GM12878 (cell line): ENCODE data around the gene THRAP3. TPM values are rescaled to one million over a fixed set of nuclear protein-coding genes. Genes with fewer than 3 reads are reported as not detected.

Experiments
- CEBPB ChIP-seq, 2 experiments: fragments of 150-350 bp in 1 of 2; IDR thresholded peaks; 2 replicates each; pipeline ENCODE4 v1.6.1; 2012 to 2014; ENCODE audit warnings: low read depth in 2 of 2, low read length in 2 of 2, borderline replicate concordance in 1 of 2, inconsistent platforms in 1 of 2
- CTCF ChIP-seq, 3 experiments: IDR thresholded peaks in 2 of 3; conservative IDR thresholded peaks in 1 of 3; 2 replicates each; pipeline ENCODE4 v1.5.1; 2011; ENCODE audit warnings: low read depth in 3 of 3, low read length in 3 of 3, mild to moderate bottlenecking in 3 of 3, control low read depth in 2 of 3, moderate library complexity in 2 of 3, inconsistent platforms in 1 of 3, mixed read lengths in 1 of 3; ENCODE audit not compliant: control insufficient read depth in 2 of 3, insufficient read depth in 1 of 3; ENCODE audit errors: extremely low read depth in 1 of 3
- DPF2 ChIP-seq: fragments of 450-650 bp; IDR thresholded peaks from 2 replicates; pipeline ENCODE4 v1.6.1; 2017; ENCODE audit warnings: mild to moderate bottlenecking
- EP300 ChIP-seq, 2 experiments: fragments of 150-350 bp in 1 of 2; IDR thresholded peaks; 2 replicates each; pipeline ENCODE4 v1.6.1; 2011 to 2012; ENCODE audit warnings: low read depth in 2 of 2, low read length in 2 of 2, borderline replicate concordance in 1 of 2, improper control_type of control experiment in 1 of 2, inconsistent platforms in 1 of 2; ENCODE audit not compliant: control insufficient read depth in 1 of 2
- GATAD2B ChIP-seq: fragments of 450-650 bp; conservative IDR thresholded peaks from 2 replicates; pipeline ENCODE4 v1.6.1; 2017; ENCODE audit warnings: low read depth, mild to moderate bottlenecking, moderate library complexity
- HCFC1 ChIP-seq: fragments of 150-350 bp; IDR thresholded peaks from 2 replicates; pipeline ENCODE4 v1.6.1; 2014; ENCODE audit warnings: low read length
- IKZF2 ChIP-seq, 2 experiments: fragments of 450-650 bp; IDR thresholded peaks; 2 replicates each; pipeline ENCODE4 v1.6.1; 2017; ENCODE audit warnings: mild to moderate bottlenecking in 2 of 2, moderate library complexity in 2 of 2
- IRF3 ChIP-seq: fragments of 450-650 bp; IDR thresholded peaks from 2 replicates; pipeline ENCODE4 v1.6.1; 2014; ENCODE audit warnings: mild to moderate bottlenecking
- MXI1 ChIP-seq: fragments of 150-350 bp; IDR thresholded peaks from 2 replicates; pipeline ENCODE4 v1.6.1; 2011; ENCODE audit warnings: low read depth, mild to moderate bottlenecking, inconsistent platforms, low read length, improper control_type of control experiment
- MYB ChIP-seq: fragments of 150-350 bp; IDR thresholded peaks from 2 replicates; pipeline ENCODE4 v1.6.1; 2014; ENCODE audit warnings: mild to moderate bottlenecking, low read depth, low read length, borderline replicate concordance
- NBN ChIP-seq: fragments of 450-650 bp; IDR thresholded peaks from 2 replicates; pipeline ENCODE4 v1.6.1; 2016
- PML ChIP-seq: IDR thresholded peaks from 2 replicates; pipeline ENCODE4 v1.6.1; 2012; ENCODE audit warnings: low read length, inconsistent platforms
- POLR2AphosphoS2 ChIP-seq: IDR thresholded peaks from 2 replicates; pipeline ENCODE4 v1.6.1; 2011; ENCODE audit warnings: low read depth, mild to moderate bottlenecking, low read length, improper control_type of control experiment, moderate library complexity
- SIN3A ChIP-seq: IDR thresholded peaks from 2 replicates; pipeline ENCODE4 v1.6.1; 2012; ENCODE audit warnings: low read depth, low read length, improper control_type of control experiment
- TBL1XR1 ChIP-seq: IDR thresholded peaks from 2 replicates; pipeline ENCODE4 v1.6.1; 2012; ENCODE audit warnings: low read depth, low read length, improper control_type of control experiment
- TCF12 ChIP-seq: IDR thresholded peaks from 2 replicates; pipeline ENCODE4 v1.6.1; 2011; ENCODE audit warnings: low read depth, mild to moderate bottlenecking, low read length
- WRNIP1 ChIP-seq: IDR thresholded peaks from 2 replicates; pipeline ENCODE4 v1.6.1; 2011; ENCODE audit warnings: low read depth, low read length, improper control_type of control experiment, borderline replicate concordance
- ZBED1 ChIP-seq: IDR thresholded peaks from 2 replicates; pipeline ENCODE4 v1.6.1; 2016; ENCODE audit warnings: borderline replicate concordance
- ZNF217 ChIP-seq: fragments of 450-650 bp; IDR thresholded peaks from 2 replicates; pipeline ENCODE4 v1.6.1; 2017; ENCODE audit warnings: antibody characterized with exemption, mild to moderate bottlenecking
- ZNF384 ChIP-seq: IDR thresholded peaks from 2 replicates; pipeline ENCODE4 v1.6.1; 2012; ENCODE audit warnings: low read depth, mild to moderate bottlenecking, low read length, improper control_type of control experiment, borderline replicate concordance
- ZNF622 ChIP-seq: fragments of 450-650 bp; IDR thresholded peaks from 2 replicates; pipeline ENCODE4 v1.6.1; 2017; ENCODE audit warnings: mild to moderate bottlenecking, inconsistent platforms
- ZSCAN29 ChIP-seq: fragments of 450-650 bp; IDR thresholded peaks from 2 replicates; pipeline ENCODE4 v1.6.1; 2017; ENCODE audit warnings: mild to moderate bottlenecking, moderate library complexity
- polyA plus RNA-seq, 11 experiments: library from polyadenylated mRNA; depleted of rRNA in 4 of 11; unstranded in 6 of 11; stranded (reverse) in 5 of 11; fragments of >200 nt; fragmentation: Nextera tagmentation in 4 of 11; fragmentation: Illumina TruSeq in 1 of 11; extraction: Ambion mirVana in 4 of 11; extraction: Trizol in 1 of 11; gene quantifications; 1 replicate in 1 of 11; 2 replicates in 10 of 11; pipeline versions ENCODE4 v1.2.1 to v1.2.3, GENCODE V29; 2011 to 2016; ENCODE audit warnings: inconsistent platforms in 2 of 11, missing spikeins in 2 of 11, low read depth in 1 of 11
- total RNA-seq, 4 experiments: library from RNA; depleted of rRNA in 3 of 4; stranded (reverse); fragments of >200 nt in 3 of 4; fragmentation: Illumina TruSeq in 1 of 4; extraction: Trizol in 1 of 4; gene quantifications; 2 replicates each; pipeline versions ENCODE4 v1.2.1 to v1.2.3, GENCODE V29; 2013 to 2021
- TF ChIP-seq, protein P1 (sequence below): fragments of 450-650 bp; conservative IDR thresholded peaks from 2 replicates; pipeline ENCODE4 v1.6.1; 2017; ENCODE audit warnings: mild to moderate bottlenecking, moderate library complexity
- TF ChIP-seq, protein P2 (sequence below): fragments of 450-650 bp; IDR thresholded peaks from 2 replicates; pipeline ENCODE4 v1.6.1; 2017; ENCODE audit warnings: antibody characterized with exemption, mild to moderate bottlenecking, moderate library complexity

Gene THRAP3
- total and polyA plus RNA-seq, 10 of the 15 experiments (the other 5 are each of a cell fraction or from before 2014, with no cell fraction given) = 76.3 to 173 (median 136) TPM

DNA sequence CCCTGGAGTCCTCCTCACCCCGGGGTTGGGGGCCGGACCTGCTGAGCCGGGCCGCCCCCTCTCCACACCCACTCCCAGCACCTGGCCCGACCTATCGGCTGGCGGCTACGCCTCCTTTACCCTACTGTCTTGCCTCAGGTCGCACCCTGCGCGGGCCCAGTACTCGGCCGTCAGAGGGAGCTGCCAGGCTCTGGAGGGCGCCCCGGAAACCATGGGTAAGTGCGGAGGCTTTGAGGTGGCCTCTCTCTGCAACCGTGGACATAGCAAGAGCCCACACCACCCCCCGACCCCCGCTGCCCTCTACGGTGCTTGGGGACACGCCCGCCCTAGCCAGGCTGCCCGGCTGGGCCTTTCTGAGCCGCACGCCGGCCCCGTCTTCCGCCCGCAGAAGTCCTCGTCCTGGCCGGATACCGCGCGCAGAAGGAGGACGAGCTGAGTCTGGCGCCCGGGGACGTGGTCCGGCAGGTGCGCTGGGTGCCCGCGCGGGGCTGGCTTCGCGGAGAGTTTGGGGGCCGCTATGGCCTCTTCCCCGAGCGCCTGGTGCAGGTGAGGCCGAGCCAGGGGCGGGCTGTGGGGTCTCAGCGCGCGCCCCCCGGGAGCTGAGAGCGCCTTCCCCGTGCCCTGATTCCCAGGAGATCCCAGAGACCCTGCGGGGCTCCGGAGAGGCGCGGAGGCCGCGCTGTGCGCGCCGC is 82.1 kb downstream of the THRAP3 start, which contains the start of gene SH3D21 (continued):
- TF ChIP-seq, protein P1, sequence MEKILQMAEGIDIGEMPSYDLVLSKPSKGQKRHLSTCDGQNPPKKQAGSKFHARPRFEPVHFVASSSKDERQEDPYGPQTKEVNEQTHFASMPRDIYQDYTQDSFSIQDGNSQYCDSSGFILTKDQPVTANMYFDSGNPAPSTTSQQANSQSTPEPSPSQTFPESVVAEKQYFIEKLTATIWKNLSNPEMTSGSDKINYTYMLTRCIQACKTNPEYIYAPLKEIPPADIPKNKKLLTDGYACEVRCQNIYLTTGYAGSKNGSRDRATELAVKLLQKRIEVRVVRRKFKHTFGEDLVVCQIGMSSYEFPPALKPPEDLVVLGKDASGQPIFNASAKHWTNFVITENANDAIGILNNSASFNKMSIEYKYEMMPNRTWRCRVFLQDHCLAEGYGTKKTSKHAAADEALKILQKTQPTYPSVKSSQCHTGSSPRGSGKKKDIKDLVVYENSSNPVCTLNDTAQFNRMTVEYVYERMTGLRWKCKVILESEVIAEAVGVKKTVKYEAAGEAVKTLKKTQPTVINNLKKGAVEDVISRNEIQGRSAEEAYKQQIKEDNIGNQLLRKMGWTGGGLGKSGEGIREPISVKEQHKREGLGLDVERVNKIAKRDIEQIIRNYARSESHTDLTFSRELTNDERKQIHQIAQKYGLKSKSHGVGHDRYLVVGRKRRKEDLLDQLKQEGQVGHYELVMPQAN = peak; percentile 36; the same call in 1 of the 2 replicates
- TF ChIP-seq HCFC1 (no peak), DPF2 (peak; percentile 56; the same call in 1 of the 2 replicates), ZNF217 (no peak), NBN (no peak), ZNF622 (no peak), EP300 (IDR thresholded peaks at IDR 0.05; ENCODE audit: borderline replicate concordance in 1 of 2, control insufficient read depth in 1 of 2, low read depth in 2 of 2, low read length in 2 of 2) (no peak), IKZF2 (IDR thresholded peaks at IDR 0.05) (no peak), PML (0 out of 2 replicates have a peak, but pooled peaks have one; percentile 50), MYB (no peak), POLR2AphosphoS2 (peak; percentile 29; the same call in 1 of the 2 replicates), ZNF384 (no peak), CTCF (IDR thresholded peaks at IDR 0.05 in 2 of 3, conservative IDR thresholded peaks at IDR 0.05 in 1 of 3; ENCODE audit: control insufficient read depth in 2 of 3, extremely low read depth in 1 of 3, insufficient read depth in 1 of 3, low read depth in 3 of 3, low read length in 3 of 3) (peak in 2 of 3 experiments; percentile 14 to 17; a peak in 1 of 6 replicates), GATAD2B (peak; percentile 84), MXI1 (no peak), CEBPB (IDR thresholded peaks at IDR 0.05; ENCODE audit: borderline replicate concordance in 1 of 2, low read depth in 2 of 2, low read length in 2 of 2) (no peak), ZSCAN29 (no peak), SIN3A (no peak), WRNIP1 (no peak), IRF3 (no peak), TBL1XR1 (no peak), ZBED1 (no peak), TCF12 (no peak)
- TF ChIP-seq, protein P2, sequence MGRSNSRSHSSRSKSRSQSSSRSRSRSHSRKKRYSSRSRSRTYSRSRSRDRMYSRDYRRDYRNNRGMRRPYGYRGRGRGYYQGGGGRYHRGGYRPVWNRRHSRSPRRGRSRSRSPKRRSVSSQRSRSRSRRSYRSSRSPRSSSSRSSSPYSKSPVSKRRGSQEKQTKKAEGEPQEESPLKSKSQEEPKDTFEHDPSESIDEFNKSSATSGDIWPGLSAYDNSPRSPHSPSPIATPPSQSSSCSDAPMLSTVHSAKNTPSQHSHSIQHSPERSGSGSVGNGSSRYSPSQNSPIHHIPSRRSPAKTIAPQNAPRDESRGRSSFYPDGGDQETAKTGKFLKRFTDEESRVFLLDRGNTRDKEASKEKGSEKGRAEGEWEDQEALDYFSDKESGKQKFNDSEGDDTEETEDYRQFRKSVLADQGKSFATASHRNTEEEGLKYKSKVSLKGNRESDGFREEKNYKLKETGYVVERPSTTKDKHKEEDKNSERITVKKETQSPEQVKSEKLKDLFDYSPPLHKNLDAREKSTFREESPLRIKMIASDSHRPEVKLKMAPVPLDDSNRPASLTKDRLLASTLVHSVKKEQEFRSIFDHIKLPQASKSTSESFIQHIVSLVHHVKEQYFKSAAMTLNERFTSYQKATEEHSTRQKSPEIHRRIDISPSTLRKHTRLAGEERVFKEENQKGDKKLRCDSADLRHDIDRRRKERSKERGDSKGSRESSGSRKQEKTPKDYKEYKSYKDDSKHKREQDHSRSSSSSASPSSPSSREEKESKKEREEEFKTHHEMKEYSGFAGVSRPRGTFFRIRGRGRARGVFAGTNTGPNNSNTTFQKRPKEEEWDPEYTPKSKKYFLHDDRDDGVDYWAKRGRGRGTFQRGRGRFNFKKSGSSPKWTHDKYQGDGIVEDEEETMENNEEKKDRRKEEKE = no peak
